ENCODE results near the gene UTP15. TPM values are rescaled to one million over a fixed set of nuclear protein-coding genes. Genes with fewer than 3 reads are reported as not detected.

Gene UTP15
- total and polyA plus RNA-seq, 2 of the 4 experiments (the other 2 are of a cell fraction) = 11.4 to 28.0 TPM

DNA sequence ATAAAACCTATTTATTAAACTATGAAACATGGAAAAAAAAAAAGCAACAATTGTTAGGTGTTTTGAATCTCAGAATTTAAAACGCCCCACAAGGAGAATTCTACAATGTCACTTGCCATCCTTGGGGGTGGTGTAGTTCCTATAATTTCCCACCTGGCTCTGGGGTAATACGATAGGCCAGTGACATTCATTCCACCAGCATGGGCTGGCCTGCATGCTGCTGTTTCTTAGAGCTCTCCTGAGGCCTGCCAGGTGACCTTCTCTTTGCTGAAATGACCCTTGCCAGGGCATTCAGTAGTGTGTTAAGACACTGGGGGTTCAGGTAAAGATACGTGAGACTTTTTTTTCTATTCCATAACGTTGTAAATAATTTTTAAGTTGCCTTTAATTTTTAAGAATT, 50.4 kb downstream of the UTP15 start:
- TF ChIP-seq FOS (IDR thresholded peaks at IDR 0.05; ENCODE audit: low read depth, low read length) (no peak), MAZ (IDR thresholded peaks at IDR 0.05; ENCODE audit: borderline replicate concordance, low read depth, low read length) (no peak), MXI1 (IDR thresholded peaks at IDR 0.05; ENCODE audit: borderline replicate concordance, low read depth, low read length) (no peak), MAFK (IDR thresholded peaks at IDR 0.05; ENCODE audit: low read depth, low read length) (no peak), RCOR1 (IDR thresholded peaks at IDR 0.05; ENCODE audit: insufficient replicate concordance, low read length) (no peak), CHD1 (IDR thresholded peaks at IDR 0.05; ENCODE audit: low read depth, low read length) (no peak), SMC3 (IDR thresholded peaks at IDR 0.05; ENCODE audit: low read depth, low read length) (no peak), POLR2A (IDR thresholded peaks at IDR 0.05; ENCODE audit: low read depth, low read length) (no peak), NFE2L2 (IDR thresholded peaks at IDR 0.05; ENCODE audit: low read depth, low read length) (no peak), BHLHE40 (IDR thresholded peaks at IDR 0.05; ENCODE audit: low read depth, low read length) (no peak), USF2 (IDR thresholded peaks at IDR 0.05; ENCODE audit: low read depth, low read length) (no peak), RAD21 (IDR thresholded peaks at IDR 0.05; ENCODE audit: low read length) (no peak), CEBPB (IDR thresholded peaks at IDR 0.05; ENCODE audit: low read depth, low read length) (no peak), RFX5 (IDR thresholded peaks at IDR 0.05; ENCODE audit: low read depth, low read length) (no peak)
- TF ChIP-seq, protein P1, sequence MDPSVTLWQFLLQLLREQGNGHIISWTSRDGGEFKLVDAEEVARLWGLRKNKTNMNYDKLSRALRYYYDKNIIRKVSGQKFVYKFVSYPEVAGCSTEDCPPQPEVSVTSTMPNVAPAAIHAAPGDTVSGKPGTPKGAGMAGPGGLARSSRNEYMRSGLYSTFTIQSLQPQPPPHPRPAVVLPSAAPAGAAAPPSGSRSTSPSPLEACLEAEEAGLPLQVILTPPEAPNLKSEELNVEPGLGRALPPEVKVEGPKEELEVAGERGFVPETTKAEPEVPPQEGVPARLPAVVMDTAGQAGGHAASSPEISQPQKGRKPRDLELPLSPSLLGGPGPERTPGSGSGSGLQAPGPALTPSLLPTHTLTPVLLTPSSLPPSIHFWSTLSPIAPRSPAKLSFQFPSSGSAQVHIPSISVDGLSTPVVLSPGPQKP (IDR thresholded peaks at IDR 0.05; ENCODE audit: borderline replicate concordance, low read depth, low read length) = no peak
- TF ChIP-seq, protein P2, sequence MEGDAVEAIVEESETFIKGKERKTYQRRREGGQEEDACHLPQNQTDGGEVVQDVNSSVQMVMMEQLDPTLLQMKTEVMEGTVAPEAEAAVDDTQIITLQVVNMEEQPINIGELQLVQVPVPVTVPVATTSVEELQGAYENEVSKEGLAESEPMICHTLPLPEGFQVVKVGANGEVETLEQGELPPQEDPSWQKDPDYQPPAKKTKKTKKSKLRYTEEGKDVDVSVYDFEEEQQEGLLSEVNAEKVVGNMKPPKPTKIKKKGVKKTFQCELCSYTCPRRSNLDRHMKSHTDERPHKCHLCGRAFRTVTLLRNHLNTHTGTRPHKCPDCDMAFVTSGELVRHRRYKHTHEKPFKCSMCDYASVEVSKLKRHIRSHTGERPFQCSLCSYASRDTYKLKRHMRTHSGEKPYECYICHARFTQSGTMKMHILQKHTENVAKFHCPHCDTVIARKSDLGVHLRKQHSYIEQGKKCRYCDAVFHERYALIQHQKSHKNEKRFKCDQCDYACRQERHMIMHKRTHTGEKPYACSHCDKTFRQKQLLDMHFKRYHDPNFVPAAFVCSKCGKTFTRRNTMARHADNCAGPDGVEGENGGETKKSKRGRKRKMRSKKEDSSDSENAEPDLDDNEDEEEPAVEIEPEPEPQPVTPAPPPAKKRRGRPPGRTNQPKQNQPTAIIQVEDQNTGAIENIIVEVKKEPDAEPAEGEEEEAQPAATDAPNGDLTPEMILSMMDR (conservative IDR thresholded peaks at IDR 0.05; ENCODE audit: low read depth, low read length) = no peak
- Histone ChIP-seq H3K23ac (ENCODE audit: low read depth, low read length) (no peak overlapping the region), H3K27me3 (ENCODE audit: control insufficient read depth, insufficient read depth, low read length) (no peaks in the 10 kb centered on the region), H3K27ac (ENCODE audit: insufficient read depth, low read length) (no peak overlapping the region), H2BK15ac (ENCODE audit: low read depth, low read length) (no peak overlapping the region), H2AK9ac (replicated peaks; ENCODE audit: low read depth, low read length, poor library complexity) (no peak overlapping the region), H3K4me1 (ENCODE audit: control insufficient read depth, insufficient read depth, low read length) (no peaks in the 10 kb centered on the region), H3K9me1 (ENCODE audit: insufficient read depth, low read length) (0 out of 2 replicates have a peak, but pooled peaks cover 4% of the 10 kb centered on the region), H4K8ac (ENCODE audit: low read depth in 2 of 2, low read length in 2 of 2) (no peak overlapping the region), H4K20me1 (ENCODE audit: insufficient read depth, low read length) (no peaks in the 10 kb centered on the region), H3K9me3 (ENCODE audit: control insufficient read depth, insufficient read depth, low read length) (no peaks in the 10 kb centered on the region), H3K36me3 (ENCODE audit: control insufficient read depth, insufficient read depth, low read length) (no peaks in the 10 kb centered on the region), H3K4me2 (ENCODE audit: low read depth, low read length) (no peak overlapping the region), H3K18ac (ENCODE audit: low read depth, low read length) (no peak overlapping the region), H3K79me1 (ENCODE audit: low read depth in 1 of 2, low read length in 2 of 2) (no peaks in the 10 kb centered on the region), H3K4me3 (ENCODE audit: insufficient read depth, low read depth, low read length) (no peak overlapping the region), H2BK120ac (ENCODE audit: low read depth, low read length) (no peak overlapping the region), H3K9ac (ENCODE audit: low read depth, low read length) (no peak overlapping the region), H3K4ac (ENCODE audit: low read depth, low read length) (no peak overlapping the region), H2BK5ac (ENCODE audit: low read depth, low read length, poor library complexity, severe bottlenecking) (no peak overlapping the region), H3K14ac (replicated peaks; ENCODE audit: low read depth, low read length) (no peak overlapping the region), H2AK5ac (ENCODE audit: low read depth, low read length) (no peak overlapping the region), H4K5ac (ENCODE audit: low read depth, low read length) (no peak overlapping the region), H2BK20ac (ENCODE audit: low read depth, low read length) (no peak overlapping the region), H3K56ac (ENCODE audit: extremely low read depth, insufficient read depth, low read length) (no peak overlapping the region), H2AFZ (replicated peaks; ENCODE audit: low read length, poor library complexity) (no peak overlapping the region), H4K91ac (ENCODE audit: insufficient read depth, low read depth, low read length) (no peak overlapping the region)
- in situ Hi-C loops (cut with MboI; ENCODE audit: low sequenced_read_pairs) = no loop called here
- no peak for ATAC-seq (ENCODE audit: low read depth)
- intact Hi-C loops (cut with micrococcal nuclease) = no loop called here
- no peak for DNase-seq
- WGBS, 2 experiments (ENCODE audit: extremely low coverage in 2 of 2, insufficient read length in 1 of 2) = no CpG with 5 or more reads among the region's 4 CpGs
- BruUV-seq (replicated peaks) = no TSS peak
- ChIA-PET POLR2A (ENCODE audit: unreplicated experiment) (no interaction called here), CTCF (no interaction called here)
- dilution Hi-C loops (cut with HindIII; ENCODE audit: low sequenced_read_pairs, unreplicated experiment) = no loop called here

Measured in IMR-90 (cell line).